IPS-18c (cell line): ENCODE results near the gene ABR.
"Not testable (repeated sequence)": the region's sequence is repeated elsewhere in the genome, so short reads cannot be mapped to it uniquely, and the experiment has no call there.

ENCODE experiments used
- H3K4me3 ChIP-seq: 2 replicates; pipeline ENCODE4 v1.7.0; 2013; ENCODE audit warnings: low read depth, mild to moderate bottlenecking, low read length, moderate library complexity; ENCODE audit not compliant: insufficient read depth
- H3K9me3 ChIP-seq: one replicate; pipeline ENCODE4 v1.6.1; 2013; ENCODE audit warnings: mild to moderate bottlenecking, low read length, moderate library complexity; ENCODE audit not compliant: control insufficient read depth, insufficient read depth

ABR gene

DNA sequence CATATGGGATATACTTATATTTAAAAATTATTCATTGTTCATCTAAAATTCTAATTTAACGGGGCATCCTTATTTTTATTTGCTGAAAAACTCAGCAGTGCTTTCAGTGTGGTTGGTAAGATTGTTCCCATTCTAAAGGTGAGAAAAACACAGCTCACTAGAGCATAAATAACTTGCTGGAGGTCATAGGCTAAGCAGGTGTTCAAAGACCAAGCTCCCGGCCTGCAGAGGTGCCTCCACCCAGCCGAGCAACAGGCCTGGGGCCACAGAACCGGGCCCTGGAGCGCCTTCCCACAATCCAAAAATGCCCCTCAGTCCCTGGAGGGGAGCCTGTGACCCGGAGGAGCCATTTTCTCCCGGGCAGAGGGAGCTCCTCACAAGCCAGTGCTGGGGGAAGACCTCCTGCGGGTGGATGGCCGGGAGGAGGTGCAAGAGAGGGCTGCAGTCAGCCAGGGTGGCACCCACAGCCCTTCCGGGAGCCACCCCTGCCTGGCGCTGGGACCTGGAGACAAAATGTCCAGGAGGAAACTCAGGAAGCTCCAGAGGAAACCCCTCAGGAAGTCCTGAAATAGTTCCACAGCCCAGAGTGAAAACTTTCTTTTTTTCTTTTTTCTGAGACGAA, 14.7 kb downstream of the ABR start:
- no peaks in the 10 kb centered on the region for H3K9me3 ChIP-seq

GRCh38 chr17:1162116-1162855, 17.5 kb downstream of the ABR start:
- H3K9me3 ChIP-seq, result no peaks in the 10 kb centered on the region
- H3K4me3 ChIP-seq, result no peak overlapping the region

More for the DNA sequence above, 14.7 kb downstream of the ABR start:
- H3K4me3 ChIP-seq, result no peak overlapping the region

GRCh38 chr17:1160591-1161390, 19.0 kb downstream of the ABR start:
- H3K4me3 ChIP-seq, result no peak overlapping the region; the same call in 1 of the 2 replicates
- H3K9me3 ChIP-seq, result no peaks in the 10 kb centered on the region

DNA sequence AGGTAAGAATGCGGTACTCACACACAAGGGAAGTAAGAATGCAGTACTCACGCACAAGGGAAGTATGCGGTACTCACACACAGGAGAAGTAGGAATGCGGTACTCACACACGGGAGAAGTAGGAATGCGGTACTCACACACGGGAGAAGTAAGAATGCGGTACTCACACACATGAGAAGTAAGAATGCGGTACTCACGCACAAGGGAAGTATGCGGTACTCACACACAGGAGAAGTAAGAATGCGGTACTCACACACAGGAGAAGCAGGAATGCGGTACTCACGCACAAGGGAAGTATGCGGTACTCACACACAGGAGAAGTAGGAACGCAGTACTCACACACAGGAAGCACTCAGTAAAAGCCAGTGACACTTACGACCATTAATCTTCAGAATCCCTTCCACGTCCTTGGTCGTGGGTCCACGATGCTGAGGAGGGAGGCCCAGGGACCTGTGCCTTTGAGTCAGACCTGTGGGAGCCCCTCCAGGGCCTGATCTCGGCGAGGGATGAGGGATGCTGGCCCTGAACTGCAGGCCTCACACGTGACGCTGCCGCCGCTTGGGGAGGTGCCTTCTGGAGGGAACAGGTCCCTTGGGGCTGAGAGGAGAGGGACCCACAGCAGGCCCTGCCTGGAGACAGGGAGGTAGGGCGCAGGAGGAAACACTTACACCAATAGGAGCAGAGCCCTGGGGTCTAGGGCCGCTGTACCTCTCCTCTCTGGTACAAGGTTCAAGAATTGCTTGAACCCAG, 20.2 kb downstream of the ABR start:
- no peak overlapping the region for H3K4me3 ChIP-seq

DNA sequence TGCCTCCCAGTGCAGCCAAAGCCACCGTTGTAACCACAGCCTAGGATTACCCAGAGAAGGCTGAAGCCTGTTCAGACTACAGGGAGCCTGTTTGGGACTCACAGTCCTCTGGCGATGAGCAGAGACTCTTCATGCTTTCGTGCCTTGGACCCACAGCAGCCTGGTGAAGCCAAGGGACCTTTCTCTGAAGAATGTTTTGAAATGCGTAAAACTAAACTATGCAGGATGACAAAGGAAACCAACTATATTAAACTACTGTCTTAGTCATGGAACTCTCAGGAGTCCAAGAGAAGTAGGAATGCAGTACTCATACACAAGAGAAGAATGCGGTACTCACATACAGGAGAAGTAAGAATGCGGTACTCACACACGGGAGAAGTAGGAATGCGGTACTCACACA, 20.9 kb downstream of the ABR start:
- Histone ChIP-seq H3K4me3 (no peak overlapping the region), H3K9me3 (no peaks in the 10 kb centered on the region)

More for the DNA sequence above, 20.2 kb downstream of the ABR start:
- H3K9me3 ChIP-seq, result no peaks in the 10 kb centered on the region

DNA sequence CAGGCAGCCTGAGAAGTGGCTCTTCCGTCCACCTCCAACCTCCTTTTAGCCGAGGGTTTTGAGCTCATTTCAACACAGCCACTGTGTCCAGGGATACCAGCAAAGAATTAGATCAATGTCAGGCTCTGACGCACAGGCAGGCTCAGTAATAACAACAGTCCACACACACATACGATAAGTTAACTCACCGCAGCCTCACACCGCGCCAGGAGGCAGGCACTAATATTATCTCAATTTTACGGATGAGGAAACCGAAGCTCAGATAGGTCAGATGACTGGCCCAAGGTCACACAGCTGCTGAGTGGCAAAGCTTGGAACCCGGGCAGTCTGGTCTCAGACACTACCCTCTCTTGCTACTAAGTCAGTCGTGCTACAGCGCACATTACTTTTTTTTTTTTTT, 22.9 kb downstream of the ABR start:
- no peak overlapping the region for H3K4me3 ChIP-seq
- H3K9me3 ChIP-seq, result no peaks in the 10 kb centered on the region

DNA sequence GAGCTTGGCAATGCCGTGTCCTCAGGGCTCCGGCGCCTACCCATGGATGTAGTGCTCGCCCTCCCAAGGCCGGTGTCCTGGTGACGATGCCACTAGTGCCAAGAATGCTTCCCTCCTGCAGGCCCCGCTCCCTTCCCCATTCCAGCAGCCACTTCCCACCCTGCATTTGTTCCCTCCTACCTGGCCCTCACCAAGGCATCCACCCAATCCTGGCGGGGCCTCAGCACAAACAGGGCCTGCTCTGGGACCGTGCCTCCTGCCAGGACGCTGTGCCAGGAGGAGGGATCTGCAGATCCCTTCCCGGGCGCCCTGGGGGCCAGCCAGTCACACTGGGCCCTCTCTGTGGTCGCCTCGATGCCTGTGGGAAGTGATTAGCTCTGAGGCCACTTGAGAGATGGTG, 25.1 kb downstream of the ABR start:
- Histone ChIP-seq H3K4me3 (no peak overlapping the region), H3K9me3 (no peaks in the 10 kb centered on the region)

- H3K4me3 ChIP-seq, result no peak overlapping the region
These were observed 25.8 kb downstream of the ABR start for GRCh38 chr17:1153795-1154546.

DNA sequence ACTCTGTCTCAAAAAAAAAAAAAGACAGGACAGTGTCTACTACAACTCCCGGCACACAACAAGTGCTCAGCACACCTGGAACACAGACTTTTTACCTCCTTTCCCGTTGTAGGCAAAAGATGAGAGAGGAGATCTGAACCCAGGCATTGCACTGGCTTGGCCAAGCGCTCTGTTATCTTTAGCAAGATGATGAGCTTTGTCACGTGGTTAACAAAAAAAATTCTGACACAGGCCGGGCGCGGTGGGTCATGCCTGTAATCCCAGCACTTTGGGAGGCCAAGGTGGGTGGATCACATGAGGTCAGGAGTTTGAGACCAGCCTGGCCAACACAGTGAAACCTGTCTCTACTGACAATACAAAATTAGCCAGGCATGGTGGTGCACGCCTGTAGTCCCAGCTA, 27.2 kb downstream of the ABR start:
- not testable (repeated sequence) for H3K4me3 ChIP-seq, H3K9me3 ChIP-seq

More at GRCh38 chr17:1153795-1154546, 25.8 kb downstream of the ABR start:
- no peaks in the 10 kb centered on the region for H3K9me3 ChIP-seq

GRCh38 chr17:1150863-1151600, 28.7 kb downstream of the ABR start:
- Histone ChIP-seq H3K9me3 (no peaks in the 10 kb centered on the region), H3K4me3 (no peak overlapping the region)

GRCh38 chr17:1149869-1150268, 29.9 kb downstream of the ABR start:
- Histone ChIP-seq H3K9me3 (peaks cover 2% of the 10 kb centered on the region), H3K4me3 (no peak overlapping the region)

GRCh38 chr17:1147664-1148063, 32.1 kb downstream of the ABR start:
- Histone ChIP-seq H3K9me3 (peaks cover 2% of the 10 kb centered on the region), H3K4me3 (no peak overlapping the region)

DNA sequence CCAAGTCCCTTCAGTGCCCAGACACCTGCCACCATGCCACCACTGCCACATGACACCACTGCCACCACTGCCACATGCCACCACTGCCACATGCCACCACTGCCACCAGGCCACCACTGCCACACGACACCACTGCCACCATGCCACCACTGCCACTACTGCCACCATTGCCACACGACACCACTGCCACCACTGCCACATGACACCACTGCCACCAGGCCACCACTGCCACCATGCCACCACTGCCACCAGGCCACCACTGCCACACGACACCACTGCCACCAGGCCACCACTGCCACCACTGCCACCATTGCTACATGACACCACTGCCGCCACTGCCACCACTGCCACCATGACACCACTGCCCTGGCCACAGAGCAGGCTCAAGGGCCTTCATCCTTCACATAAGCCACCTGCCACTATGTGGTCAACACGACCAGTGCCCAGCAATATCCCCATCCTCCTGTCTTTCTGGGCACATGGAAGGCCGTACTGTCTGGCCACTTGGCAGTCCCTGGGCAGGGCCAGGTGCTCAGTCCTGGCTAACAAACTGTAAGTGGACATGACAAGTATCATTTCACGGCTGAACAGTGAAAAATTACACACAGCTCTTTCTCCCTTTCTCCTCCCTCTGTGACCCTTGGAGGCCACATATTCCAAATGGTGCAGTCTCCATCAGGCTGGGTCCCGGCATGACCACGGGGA, 33.1 kb downstream of the ABR start:
- H3K9me3 ChIP-seq, result peaks cover 2% of the 10 kb centered on the region
- H3K4me3 ChIP-seq, result no peak overlapping the region

DNA sequence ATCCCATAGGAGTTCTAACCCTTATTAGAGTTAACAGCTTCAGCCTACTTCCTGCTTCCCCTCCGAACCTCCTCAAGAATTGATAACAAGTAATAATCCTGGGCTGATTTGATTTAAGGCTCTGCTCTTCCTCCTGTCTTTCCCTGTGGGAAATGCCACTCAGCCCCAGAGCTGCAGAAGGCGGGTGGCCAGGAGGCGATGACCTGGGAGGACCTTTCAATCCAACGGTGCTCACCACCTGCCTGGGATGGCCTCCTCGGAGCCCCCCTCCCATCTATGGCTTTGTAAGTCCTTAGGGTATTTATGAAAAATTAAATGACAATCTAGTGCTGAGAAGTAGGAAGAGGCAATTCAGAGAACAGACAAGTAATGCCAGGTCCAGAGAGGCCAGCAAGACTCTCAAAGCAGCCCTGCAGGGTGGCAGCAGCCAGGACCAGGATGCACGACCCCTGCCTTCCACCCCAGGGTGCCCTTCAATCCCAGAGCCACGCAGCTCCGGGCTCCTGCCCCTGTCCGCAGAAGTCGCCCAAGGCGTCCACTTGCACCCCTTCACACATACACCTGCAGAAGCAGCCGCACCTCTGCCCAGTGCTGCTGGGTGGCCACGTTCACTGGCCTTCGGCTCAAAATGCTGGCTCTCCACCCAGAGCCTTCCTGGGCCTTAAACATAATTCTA, 34.3 kb downstream of the ABR start:
- H3K9me3 ChIP-seq, result peaks cover 2% of the 10 kb centered on the region

GRCh38 chr17:1144162-1144561, 35.6 kb downstream of the ABR start:
- peaks cover 2% of the 10 kb centered on the region for H3K9me3 ChIP-seq
- no peak overlapping the region for H3K4me3 ChIP-seq

More for the DNA sequence above, 34.3 kb downstream of the ABR start:
- no peak overlapping the region for H3K4me3 ChIP-seq
